Measurements from ENCODE around the gene TMIGD1. TPM values are rescaled to one million over a fixed set of nuclear protein-coding genes. Genes with fewer than 3 reads are reported as not detected.

The TMIGD1 gene
- total RNA-seq, 2 experiments from 2014 or later: not detected

- ChIA-PET POLR2A (no interaction called here), CTCF (interaction anchor here (0.7 to 1.8 kb wide), 8 partner anchors 20 to 237 kb away, joined by 3 to 6 read pairs (median 4); partner anchors contain the start of gene GOSR1)
These were observed 7.9 kb upstream of the TMIGD1 start for GRCh38 chr17:30341703-30342249.

GRCh38 chr17:30340801-30341356 is 7.0 kb upstream of the TMIGD1 start:
- CTCF ChIA-PET: interaction anchor here (0.7 to 2.2 kb wide), 11 partner anchors 11 to 236 kb away, joined by 3 to 9 read pairs (median 4); partner anchors contain the start of genes CPD and GOSR1
- POLR2A ChIA-PET: no interaction called here

- CTCF ChIA-PET: interaction anchor here (0.6 to 2.2 kb wide), 6 partner anchors 9 to 431 kb away, joined by 3 to 9 read pairs (median 3); partner anchors contain the start of gene CPD
- POLR2A ChIA-PET: no interaction called here
These were observed 5.2 kb upstream of the TMIGD1 start for GRCh38 chr17:30339086-30339485.

- ChIA-PET CTCF (interaction anchor here (0.7 to 3.1 kb wide), 14 partner anchors 8 to 232 kb away, joined by 3 to 28 read pairs (median 6); partner anchors contain the start of genes BLMH and GOSR1), POLR2A (no interaction called here)
These were observed 3.6 kb upstream of the TMIGD1 start for GRCh38 chr17:30337393-30337999.

- ChIA-PET CTCF (interaction anchor here (0.5 to 3.1 kb wide), 23 partner anchors 9 to 1056 kb away, joined by 3 to 28 read pairs (median 4); partner anchors contain the start of genes BLMH and GOSR1), POLR2A (interaction anchor here (0.6 to 1.1 kb wide), 2 partner anchors 45 to 1044 kb away, joined by 5 to 8 read pairs; partner anchors contain the start of gene BLMH)
These were observed 2.7 kb upstream of the TMIGD1 start for GRCh38 chr17:30336369-30337171.

- ChIA-PET POLR2A (no interaction called here), CTCF (interaction anchor here (0.8 to 3.1 kb wide), 5 partner anchors 11 to 230 kb away, joined by 3 to 22 read pairs (median 8); no protein-coding TSS in a partner anchor)
These were observed 564 bp upstream of the TMIGD1 start for GRCh38 chr17:30334421-30334820.

- CTCF ChIA-PET: interaction anchor here (0.7 kb wide), 1 partner anchor 34 kb away, joined by 3 read pairs; no protein-coding TSS in a partner anchor
- POLR2A ChIA-PET: interaction anchor here (1.0 kb wide), 2 partner anchors 8 to 32 kb away, joined by 5 to 8 read pairs; no protein-coding TSS in a partner anchor
These were observed 1.8 kb downstream of the TMIGD1 start for GRCh38 chr17:30332057-30332542.

GRCh38 chr17:30326809-30327208 is 7.0 kb downstream of the TMIGD1 start:
- POLR2A ChIA-PET: no interaction called here
- CTCF ChIA-PET: interaction anchor here (0.5 to 1.9 kb wide), 4 partner anchors 10 to 519 kb away, joined by 3 to 8 read pairs (median 4); no protein-coding TSS in a partner anchor

GRCh38 chr17:30324723-30325122 is 9.1 kb downstream of the TMIGD1 start:
- CTCF ChIA-PET: interaction anchor here (1.4 kb wide), 1 partner anchor 20 kb away, joined by 3 read pairs; no protein-coding TSS in a partner anchor
- POLR2A ChIA-PET: no interaction called here

- CTCF ChIA-PET: interaction anchor here (1.4 to 1.5 kb wide), 2 partner anchors 12 to 21 kb away, joined by 3 to 12 read pairs; no protein-coding TSS in a partner anchor
- POLR2A ChIA-PET: interaction anchor here (1.3 to 1.9 kb wide), 2 partner anchors 8 to 32 kb away, joined by 5 to 7 read pairs; partner anchors contain the start of gene BLMH
These were observed 9.9 kb downstream of the TMIGD1 start for GRCh38 chr17:30323895-30324319.

- CTCF ChIA-PET: interaction anchor here (0.8 to 1.5 kb wide), 2 partner anchors 13 to 31 kb away, joined by 3 to 12 read pairs; no protein-coding TSS in a partner anchor
- POLR2A ChIA-PET: interaction anchor here (1.3 to 1.9 kb wide), 2 partner anchors 9 to 32 kb away, joined by 5 to 7 read pairs; partner anchors contain the start of gene BLMH
These were observed 10.5 kb downstream of the TMIGD1 start for GRCh38 chr17:30323262-30323894.

- POLR2A ChIA-PET: no interaction called here
- CTCF ChIA-PET: interaction anchor here (1.0 kb wide), 1 partner anchor 8 kb away, joined by 3 read pairs; no protein-coding TSS in a partner anchor
These were observed 12.5 kb downstream of the TMIGD1 start for GRCh38 chr17:30321314-30321713.

- ChIA-PET CTCF (no interaction called here), POLR2A (no interaction called here)
These were observed 15.7 kb downstream of the TMIGD1 start for GRCh38 chr17:30318155-30318554.

GRCh38 chr17:30316736-30317135 is 17.1 kb downstream of the TMIGD1 start:
- POLR2A ChIA-PET: no interaction called here
- CTCF ChIA-PET: no interaction called here

- ChIA-PET POLR2A (no interaction called here), CTCF (interaction anchor here (0.5 to 1.7 kb wide), 3 partner anchors 22 to 525 kb away, joined by 3 read pairs; no protein-coding TSS in a partner anchor)
These were observed 18.8 kb downstream of the TMIGD1 start for GRCh38 chr17:30315106-30315505.

GRCh38 chr17:30314474-30314873 is 19.4 kb downstream of the TMIGD1 start:
- POLR2A ChIA-PET: no interaction called here
- CTCF ChIA-PET: interaction anchor here (1.7 kb wide), 1 partner anchor 22 kb away, joined by 3 read pairs; no protein-coding TSS in a partner anchor

GRCh38 chr17:30312226-30312625 is 21.6 kb downstream of the TMIGD1 start:
- POLR2A ChIA-PET: no interaction called here
- CTCF ChIA-PET: no interaction called here

GRCh38 chr17:30310562-30310961 is 23.3 kb downstream of the TMIGD1 start:
- ChIA-PET CTCF (no interaction called here), POLR2A (interaction anchor here (0.6 kb wide), 1 partner anchor 516 kb away, joined by 3 read pairs; no protein-coding TSS in a partner anchor)
